ENCODE measurements around the gene PKDREJ. TPM values are rescaled to one million over a fixed set of nuclear protein-coding genes. Genes with fewer than 3 reads are reported as not detected.

The PKDREJ gene
- total and polyA plus RNA-seq, 7 donors: under 0.01 to 0.36 (median 0.24) TPM; not detected in 3

DNA sequence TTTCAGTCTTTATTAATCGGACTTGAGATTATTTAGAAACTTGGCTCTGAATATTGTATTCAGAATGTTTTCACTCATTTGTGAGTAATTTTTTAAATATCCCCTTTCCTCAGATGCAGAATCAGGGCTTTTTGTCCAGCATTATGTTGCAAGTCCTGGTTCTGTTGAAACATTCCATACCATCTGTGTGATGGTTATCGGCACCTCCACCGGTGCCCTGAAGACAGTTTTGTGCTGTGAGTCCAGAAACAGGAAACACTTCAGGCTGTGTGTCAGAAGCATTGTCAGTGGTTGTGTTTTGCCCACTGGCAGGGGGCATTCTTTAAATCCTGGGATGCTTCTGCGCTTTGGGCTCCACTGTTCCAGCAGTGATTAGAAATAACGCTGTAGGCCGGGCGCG, 33.4 kb downstream of the PKDREJ start:
- TF ChIP-seq POLR2AphosphoS5 (IDR thresholded peaks at IDR 0.05) (no peak), CTCF (IDR thresholded peaks at IDR 0.05) (no peak), POLR2A (IDR thresholded peaks at IDR 0.05) (no peak), EP300 (IDR thresholded peaks at IDR 0.05) (no peak)
- intact Hi-C loops (cut with DNase I): no loop called here
- DNase-seq: no peak
- Histone ChIP-seq H3K4me1 (peaks cover 0 to 14% (median 9%) of the 10 kb centered on the region in 4 donors), H3K27ac (no peak overlapping the region), H3K9me3 (no peaks in the 10 kb centered on the region), H3K27me3 (no peaks in the 10 kb centered on the region), H3K4me3 (no peak overlapping the region), H3K36me3 (peaks cover 0 to 14% (median 0%) of the 10 kb centered on the region in 4 donors)
- WGBS, 2 donors: 92 to 96% methylated on average over 8 of the region's 8 CpGs

- H3K4me3 ChIP-seq: no peak overlapping the region
- H3K27ac ChIP-seq: no peak overlapping the region
- H3K36me3 ChIP-seq: peaks cover 0 to 24% (median 3%) of the 10 kb centered on the region in 4 donors
- WGBS, 2 donors: 95 to 96% methylated on average over 7 of the region's 7 CpGs
- no peaks in the 10 kb centered on the region for H3K9me3 ChIP-seq
- intact Hi-C loops (cut with DNase I): no loop called here
- TF ChIP-seq EP300 (IDR thresholded peaks at IDR 0.05) (no peak), CTCF (IDR thresholded peaks at IDR 0.05) (no peak), POLR2AphosphoS5 (IDR thresholded peaks at IDR 0.05) (no peak), POLR2A (IDR thresholded peaks at IDR 0.05) (no peak)
- no peaks in the 10 kb centered on the region for H3K27me3 ChIP-seq
- no peak for DNase-seq
- H3K4me1 ChIP-seq: no peaks in the 10 kb centered on the region
Measured at GRCh38 chr22:46226577-46226976, 36.6 kb downstream of the PKDREJ start.

GRCh38 chr22:46225631-46226030, 37.5 kb downstream of the PKDREJ start:
- Histone ChIP-seq H3K4me1 (no peaks in the 10 kb centered on the region), H3K36me3 (peaks cover 0 to 31% (median 12%) of the 10 kb centered on the region in 4 donors), H3K27me3 (no peaks in the 10 kb centered on the region), H3K27ac (no peak overlapping the region), H3K4me3 (no peak overlapping the region), H3K9me3 (no peaks in the 10 kb centered on the region)
- DNase-seq: no peak
- 97% methylated on average over 7 of the region's 7 CpGs for WGBS, 2 donors
- intact Hi-C loops (cut with DNase I): no loop called here
- TF ChIP-seq POLR2AphosphoS5 (IDR thresholded peaks at IDR 0.05) (no peak), POLR2A (IDR thresholded peaks at IDR 0.05) (no peak), CTCF (IDR thresholded peaks at IDR 0.05) (no peak), EP300 (IDR thresholded peaks at IDR 0.05) (no peak)

DNA sequence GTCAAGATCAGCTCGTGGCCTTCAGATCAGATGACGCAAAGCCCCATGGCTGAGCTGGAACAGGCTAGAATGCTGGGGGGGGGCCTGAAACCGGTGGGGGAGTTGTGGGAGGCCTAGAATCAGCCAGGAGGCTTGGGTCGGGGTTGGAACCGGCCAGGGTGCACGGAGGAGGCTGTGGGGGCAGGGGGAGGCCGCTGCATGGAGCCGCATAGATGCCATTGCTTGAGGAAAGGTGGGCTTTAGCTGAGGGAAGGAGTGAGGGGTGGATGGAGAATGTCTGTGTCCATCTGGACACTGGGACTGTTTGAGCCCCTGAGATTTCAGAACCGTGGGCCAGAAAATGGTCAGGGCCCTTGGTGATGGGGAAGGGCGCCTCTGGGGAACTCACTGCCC, 38.2 kb downstream of the PKDREJ start:
- Histone ChIP-seq H3K9me3 (no peaks in the 10 kb centered on the region), H3K4me1 (no peaks in the 10 kb centered on the region), H3K27ac (no peak overlapping the region), H3K36me3 (peaks cover 2 to 39% (median 18%) of the 10 kb centered on the region in 4 donors), H3K27me3 (no peaks in the 10 kb centered on the region), H3K4me3 (no peak overlapping the region)
- 89 to 90% methylated on average over 10 of the region's 10 CpGs for WGBS, 2 donors
- DNase-seq: no peak
- intact Hi-C loops (cut with DNase I): no loop called here
- TF ChIP-seq EP300 (IDR thresholded peaks at IDR 0.05) (no peak), CTCF (IDR thresholded peaks at IDR 0.05) (no peak), POLR2A (IDR thresholded peaks at IDR 0.05) (no peak), POLR2AphosphoS5 (IDR thresholded peaks at IDR 0.05) (no peak)
